ENCODE data around the gene EPB42. TPM values are rescaled to one million over a fixed set of nuclear protein-coding genes. Genes with fewer than 3 reads are reported as not detected.

The EPB42 gene
- total and polyA plus RNA-seq, 4 donors, result 0.03 to 11.1 (median 0.18) TPM; not detected in 1

- Histone ChIP-seq H3K4me3 (no peak overlapping the region), H3K36me3 (ENCODE audit: control insufficient read depth in 4 of 4, insufficient read depth in 4 of 4, low read length in 4 of 4) (no peaks in the 10 kb centered on the region), H3K27me3 (ENCODE audit: control insufficient read depth in 3 of 3, insufficient read depth in 3 of 3, low read length in 2 of 3) (peaks cover 0 to 3% (median 0%) of the 10 kb centered on the region in 3 donors), H3K9ac (ENCODE audit: insufficient read depth in 1 of 2, low read length in 2 of 2) (no peak overlapping the region), H3K27ac (ENCODE audit: low read depth in 1 of 2, low read length in 1 of 2) (no peak overlapping the region), H3K4me1 (ENCODE audit: control insufficient read depth in 5 of 5, insufficient read depth in 5 of 5, low read length in 5 of 5) (no peaks in the 10 kb centered on the region), H3K9me3 (ENCODE audit: control insufficient read depth in 4 of 4, insufficient read depth in 3 of 4, low read length in 3 of 4) (peaks cover 0 to 4% (median 0%) of the 10 kb centered on the region in 4 donors)
- no peak for ATAC-seq (ENCODE audit: insufficient read depth, low FRiP score)
- DNase-seq, result no peak
- TF ChIP-seq CTCF (IDR thresholded peaks at IDR 0.05; ENCODE audit: control extremely low read depth, extremely low read depth), result no peak
- 64 to 90% methylated on average over 2 of the region's 2 CpGs for WGBS, 2 donors
These were observed 46.6 kb upstream of the EPB42 start for GRCh38 chr15:43267439-43267838.

GRCh38 chr15:43266834-43267233 is 46.0 kb upstream of the EPB42 start, which contains the start of gene TGM5:
TGM5 (minus strand) TSS chr15:43266928; CDS start chr15:43266849, 79 bp downstream.
- H3K36me3 ChIP-seq (ENCODE audit: control insufficient read depth in 4 of 4, insufficient read depth in 4 of 4, low read length in 4 of 4), result no peaks in the 10 kb centered on the region
- DNase-seq (no peak), ATAC-seq (ENCODE audit: insufficient read depth, low FRiP score) (no peak)
- H3K4me1 ChIP-seq (ENCODE audit: control insufficient read depth in 5 of 5, insufficient read depth in 5 of 5, low read length in 5 of 5), result no peaks in the 10 kb centered on the region
- H3K4me3 ChIP-seq, result no peak within 1 kb of the TSS
- H3K27ac ChIP-seq (ENCODE audit: low read depth in 1 of 2, low read length in 1 of 2), result no peak within 1 kb of the TSS
- 66 to 77% methylated on average over 8 of the region's 8 CpGs for WGBS, 2 donors
- no peak within 1 kb of the TSS for H3K9ac ChIP-seq (ENCODE audit: insufficient read depth in 1 of 2, low read length in 2 of 2)
- no peaks in the 10 kb centered on the region for H3K9me3 ChIP-seq (ENCODE audit: control insufficient read depth in 4 of 4, insufficient read depth in 3 of 4, low read length in 3 of 4)
- no peak for TF ChIP-seq CTCF (IDR thresholded peaks at IDR 0.05; ENCODE audit: control extremely low read depth, extremely low read depth)
- peaks cover 0 to 3% (median 0%) of the 10 kb centered on the region in 3 donors for H3K27me3 ChIP-seq (ENCODE audit: control insufficient read depth in 3 of 3, insufficient read depth in 3 of 3, low read length in 2 of 3)

GRCh38 chr15:43266386-43266785 is 45.6 kb upstream of the EPB42 start:
- Histone ChIP-seq H3K4me3 (no peak overlapping the region), H3K4me1 (ENCODE audit: control insufficient read depth in 5 of 5, insufficient read depth in 5 of 5, low read length in 5 of 5) (no peaks in the 10 kb centered on the region), H3K36me3 (ENCODE audit: control insufficient read depth in 4 of 4, insufficient read depth in 4 of 4, low read length in 4 of 4) (no peaks in the 10 kb centered on the region), H3K27me3 (ENCODE audit: control insufficient read depth in 3 of 3, insufficient read depth in 3 of 3, low read length in 2 of 3) (peaks cover 0 to 3% (median 0%) of the 10 kb centered on the region in 3 donors), H3K27ac (ENCODE audit: low read depth in 1 of 2, low read length in 1 of 2) (no peak overlapping the region), H3K9me3 (ENCODE audit: control insufficient read depth in 4 of 4, insufficient read depth in 3 of 4, low read length in 3 of 4) (no peaks in the 10 kb centered on the region), H3K9ac (ENCODE audit: insufficient read depth in 1 of 2, low read length in 2 of 2) (no peak overlapping the region)
- no peak for DNase-seq
- 94 to 97% methylated on average over 2 of the region's 2 CpGs for WGBS, 2 donors
- ATAC-seq (ENCODE audit: insufficient read depth, low FRiP score), result no peak
- no peak for TF ChIP-seq CTCF (IDR thresholded peaks at IDR 0.05; ENCODE audit: control extremely low read depth, extremely low read depth)

- DNase-seq (no peak), ATAC-seq (ENCODE audit: insufficient read depth, low FRiP score) (no peak)
- peaks cover 0 to 3% (median 0%) of the 10 kb centered on the region in 3 donors for H3K27me3 ChIP-seq (ENCODE audit: control insufficient read depth in 3 of 3, insufficient read depth in 3 of 3, low read length in 2 of 3)
- no peaks in the 10 kb centered on the region for H3K4me1 ChIP-seq (ENCODE audit: control insufficient read depth in 5 of 5, insufficient read depth in 5 of 5, low read length in 5 of 5)
- no peak overlapping the region for H3K4me3 ChIP-seq
- no peak overlapping the region for H3K9ac ChIP-seq (ENCODE audit: insufficient read depth in 1 of 2, low read length in 2 of 2)
- 90% methylated on average over 19 of the region's 19 CpGs for WGBS, 2 donors
- no peaks in the 10 kb centered on the region for H3K9me3 ChIP-seq (ENCODE audit: control insufficient read depth in 4 of 4, insufficient read depth in 3 of 4, low read length in 3 of 4)
- TF ChIP-seq CTCF (IDR thresholded peaks at IDR 0.05; ENCODE audit: control extremely low read depth, extremely low read depth), result no peak
- no peak overlapping the region for H3K27ac ChIP-seq (ENCODE audit: low read depth in 1 of 2, low read length in 1 of 2)
- H3K36me3 ChIP-seq (ENCODE audit: control insufficient read depth in 4 of 4, insufficient read depth in 4 of 4, low read length in 4 of 4), result no peaks in the 10 kb centered on the region
These were observed 39.3 kb upstream of the EPB42 start for GRCh38 chr15:43260011-43260615.
